ENCODE results near the gene BORCS5. TPM values are rescaled to one million over a fixed set of nuclear protein-coding genes. Genes with fewer than 3 reads are reported as not detected.

BORCS5 gene
- total and polyA plus RNA-seq, 2 experiments from 2014 or later: 7.7 to 14.1 TPM

DNA sequence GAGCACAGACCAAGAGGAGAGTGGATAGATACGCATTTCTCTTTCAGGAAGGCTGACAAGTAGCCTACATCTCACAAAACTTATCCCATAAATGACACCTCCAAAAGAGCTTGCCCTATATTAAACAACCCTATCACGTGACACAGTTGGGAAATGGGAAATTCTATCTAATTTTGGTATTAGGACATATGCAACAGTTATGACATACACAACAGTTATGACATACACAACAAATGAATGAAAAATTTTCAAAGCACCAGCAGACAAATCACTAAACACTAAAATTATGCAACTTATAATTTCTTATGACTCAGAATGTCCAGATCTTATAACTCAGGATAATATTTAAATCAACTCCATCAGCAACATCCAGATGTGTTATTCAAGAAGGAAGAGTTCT, 151.7 kb downstream of the BORCS5 start:
- no peaks in the 10 kb centered on the region for H3K36me3 ChIP-seq (ENCODE audit: low read depth)
- no peak overlapping the region for H3K9ac ChIP-seq
- TF ChIP-seq EZH2 (IDR thresholded peaks at IDR 0.05; ENCODE audit: insufficient read depth, poor library complexity, severe bottlenecking) (no peak), EZH2phosphoT487 (IDR thresholded peaks at IDR 0.05; ENCODE audit: insufficient read depth, low read depth) (no peak)
- peaks cover 30% of the 10 kb centered on the region for H3K79me2 ChIP-seq (ENCODE audit: insufficient read depth)
- H3K4me1 ChIP-seq (ENCODE audit: insufficient read depth): peaks cover 62% of the 10 kb centered on the region
- no peak overlapping the region for H2AFZ ChIP-seq
- no peaks in the 10 kb centered on the region for H3K27me3 ChIP-seq (replicated peaks; ENCODE audit: insufficient read depth)
- DNase-seq: peak; percentile 69
- no peaks in the 10 kb centered on the region for H3K9me3 ChIP-seq (ENCODE audit: low read depth)
- in situ Hi-C loops (cut with MboI): no loop called here
- peaks cover 64% of the 10 kb centered on the region for H3F3A ChIP-seq (ENCODE audit: insufficient read depth)
- peak overlapping the region; percentile 7 for H3K4me2 ChIP-seq (ENCODE audit: unreplicated experiment)
- no peaks in the 10 kb centered on the region for H3K9me2 ChIP-seq (ENCODE audit: insufficient read depth)
- H3K27ac ChIP-seq: peak overlapping the region; percentile 76
- 50 to 54% methylated on average over 2 of the region's 2 CpGs for WGBS, 2 experiments (ENCODE audit: low coverage in 1 of 2, low lambda C conversion rate in 2 of 2, missing lambda C conversion rate in 2 of 2)
- no peaks in the 10 kb centered on the region for H4K20me1 ChIP-seq (ENCODE audit: insufficient read depth)
- H3K4me3 ChIP-seq: no peak overlapping the region

DNA sequence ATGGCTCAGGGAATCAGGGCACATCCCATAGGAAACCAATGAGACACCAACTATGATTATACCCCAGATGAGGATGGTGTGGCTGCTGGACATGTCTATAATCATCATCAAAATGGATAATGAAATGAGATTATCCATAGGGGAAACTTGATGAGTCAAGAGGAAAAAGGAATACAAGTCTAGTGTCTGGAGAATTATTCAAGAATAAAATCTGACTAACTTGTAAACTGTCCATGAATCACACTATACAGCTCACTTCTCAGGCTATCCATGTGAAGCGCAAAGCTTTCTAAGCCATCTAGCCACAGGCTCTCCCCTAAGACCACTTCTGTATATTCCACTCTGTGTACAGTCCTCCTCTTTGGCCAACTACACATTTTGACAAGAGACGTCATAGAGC, 153.3 kb downstream of the BORCS5 start:
- Histone ChIP-seq H3K4me1 (ENCODE audit: insufficient read depth) (peaks cover 58% of the 10 kb centered on the region), H4K20me1 (ENCODE audit: insufficient read depth) (no peaks in the 10 kb centered on the region), H3K9me2 (ENCODE audit: insufficient read depth) (no peaks in the 10 kb centered on the region), H2AFZ (no peak overlapping the region), H3K27me3 (replicated peaks; ENCODE audit: insufficient read depth) (no peaks in the 10 kb centered on the region), H3K27ac (peak overlapping the region; percentile 76), H3K9ac (peak overlapping the region; percentile 28; the same call in 1 of the 2 replicates), H3K9me3 (ENCODE audit: low read depth) (no peaks in the 10 kb centered on the region), H3K79me2 (ENCODE audit: insufficient read depth) (peaks cover 20% of the 10 kb centered on the region), H3K4me3 (no peak overlapping the region), H3K4me2 (ENCODE audit: unreplicated experiment) (peak overlapping the region; percentile 62), H3K36me3 (ENCODE audit: low read depth) (no peaks in the 10 kb centered on the region), H3F3A (ENCODE audit: insufficient read depth) (peaks cover 60% of the 10 kb centered on the region)
- TF ChIP-seq EZH2phosphoT487 (IDR thresholded peaks at IDR 0.05; ENCODE audit: insufficient read depth, low read depth) (no peak), EZH2 (IDR thresholded peaks at IDR 0.05; ENCODE audit: insufficient read depth, poor library complexity, severe bottlenecking) (no peak)
- peak; percentile 92 for DNase-seq
- WGBS, 2 experiments (ENCODE audit: low coverage in 1 of 2, low lambda C conversion rate in 2 of 2, missing lambda C conversion rate in 2 of 2): 3 to 6% methylated on average over 2 of the region's 2 CpGs
- in situ Hi-C loops (cut with MboI): no loop called here

DNA sequence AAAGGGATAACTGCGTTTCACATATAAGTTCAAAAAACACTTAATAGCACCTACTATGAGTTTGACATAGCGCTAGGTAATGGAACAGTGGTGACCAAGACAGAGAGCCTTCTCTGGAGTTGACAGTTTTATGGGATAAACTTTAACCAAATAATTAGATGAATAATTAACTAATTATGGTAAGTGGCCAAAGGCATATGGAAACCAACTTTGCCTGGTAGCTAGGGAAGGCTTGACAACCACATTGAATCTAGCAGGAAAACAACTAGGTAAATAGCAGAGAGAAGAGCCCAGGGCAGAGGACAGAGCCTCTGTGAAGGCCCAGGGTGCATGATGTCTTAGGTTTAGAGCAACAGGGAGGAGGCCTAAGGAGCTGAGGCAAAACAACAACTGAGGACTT, 153.7 kb downstream of the BORCS5 start:
- H2AFZ ChIP-seq: no peak overlapping the region

DNA sequence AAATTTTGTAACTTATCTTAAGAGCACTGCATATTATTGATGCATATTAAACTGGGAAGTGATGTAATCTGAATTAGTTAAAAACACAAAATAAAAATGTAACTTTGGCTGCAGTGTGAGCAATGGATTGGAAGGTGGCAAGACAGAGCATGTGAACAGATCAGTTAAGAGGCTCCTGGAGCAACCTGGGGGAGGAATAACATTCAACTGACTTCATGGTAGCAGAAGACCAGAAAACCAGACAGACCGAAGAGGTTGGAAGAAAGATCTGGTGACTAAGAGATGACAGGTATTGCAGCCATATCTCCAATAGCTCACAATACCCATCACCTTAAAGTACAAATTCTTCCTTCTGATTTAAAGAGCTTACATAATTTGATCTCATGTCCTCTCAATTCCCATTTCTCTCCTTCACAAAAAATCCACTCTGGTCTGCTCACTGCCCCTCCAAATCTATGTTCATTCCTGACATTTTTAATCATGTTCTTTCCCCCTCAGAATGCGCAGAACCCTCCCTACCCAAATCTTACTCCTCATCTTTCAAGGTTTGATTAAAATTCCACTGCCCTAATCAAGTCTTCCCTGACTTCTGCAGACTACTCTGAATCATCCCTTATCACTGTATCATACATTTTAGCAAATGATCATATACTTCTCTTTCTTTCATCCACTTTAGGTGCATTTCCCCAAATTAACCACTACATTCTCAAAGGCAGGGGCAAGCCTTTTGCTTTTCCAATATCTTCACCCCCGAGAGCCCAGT, 154.3 kb downstream of the BORCS5 start:
- Histone ChIP-seq H3K4me3 (no peak overlapping the region), H3F3A (ENCODE audit: insufficient read depth) (peaks cover 49% of the 10 kb centered on the region), H3K36me3 (ENCODE audit: low read depth) (no peaks in the 10 kb centered on the region), H3K79me2 (ENCODE audit: insufficient read depth) (peaks cover 18% of the 10 kb centered on the region; the same call in 1 of the 2 replicates), H4K20me1 (ENCODE audit: insufficient read depth) (no peaks in the 10 kb centered on the region), H3K4me1 (ENCODE audit: insufficient read depth) (peaks cover 51% of the 10 kb centered on the region), H3K9ac (0 out of 2 replicates have a peak overlapping the region, but pooled peaks have one; percentile 28), H3K27ac (peak overlapping the region; percentile 76), H3K4me2 (ENCODE audit: unreplicated experiment) (peak overlapping the region; percentile 62), H3K27me3 (replicated peaks; ENCODE audit: insufficient read depth) (no peaks in the 10 kb centered on the region), H3K9me3 (ENCODE audit: low read depth) (no peaks in the 10 kb centered on the region), H2AFZ (no peak overlapping the region), H3K9me2 (ENCODE audit: insufficient read depth) (no peaks in the 10 kb centered on the region)
- WGBS, 2 experiments (ENCODE audit: low coverage in 1 of 2, low lambda C conversion rate in 2 of 2, missing lambda C conversion rate in 2 of 2): 65 to 67% methylated on average over 3 of the region's 3 CpGs
- DNase-seq: peak; percentile 31
- TF ChIP-seq EZH2 (IDR thresholded peaks at IDR 0.05; ENCODE audit: insufficient read depth, poor library complexity, severe bottlenecking) (no peak), EZH2phosphoT487 (IDR thresholded peaks at IDR 0.05; ENCODE audit: insufficient read depth, low read depth) (no peak)
- in situ Hi-C loops (cut with MboI): no loop called here

More for the DNA sequence above, 153.7 kb downstream of the BORCS5 start:
- Histone ChIP-seq H3K4me3 (no peak overlapping the region), H3K9me2 (ENCODE audit: insufficient read depth) (no peaks in the 10 kb centered on the region), H3K9ac (peak overlapping the region; percentile 28; the same call in 1 of the 2 replicates), H3K9me3 (ENCODE audit: low read depth) (no peaks in the 10 kb centered on the region), H3K27ac (peak overlapping the region; percentile 76), H3F3A (ENCODE audit: insufficient read depth) (peaks cover 56% of the 10 kb centered on the region), H3K4me1 (ENCODE audit: insufficient read depth) (peaks cover 54% of the 10 kb centered on the region), H3K27me3 (replicated peaks; ENCODE audit: insufficient read depth) (no peaks in the 10 kb centered on the region), H3K4me2 (ENCODE audit: unreplicated experiment) (peak overlapping the region; percentile 62), H3K79me2 (ENCODE audit: insufficient read depth) (peaks cover 18% of the 10 kb centered on the region; the same call in 1 of the 2 replicates), H3K36me3 (ENCODE audit: low read depth) (no peaks in the 10 kb centered on the region), H4K20me1 (ENCODE audit: insufficient read depth) (no peaks in the 10 kb centered on the region)
- DNase-seq: no peak
- WGBS, 2 experiments (ENCODE audit: low coverage in 1 of 2, low lambda C conversion rate in 2 of 2, missing lambda C conversion rate in 2 of 2): 51 to 52% methylated on average over 2 of the region's 2 CpGs
- in situ Hi-C loops (cut with MboI): no loop called here
- TF ChIP-seq EZH2phosphoT487 (IDR thresholded peaks at IDR 0.05; ENCODE audit: insufficient read depth, low read depth): no peak
- no peak for TF ChIP-seq EZH2 (IDR thresholded peaks at IDR 0.05; ENCODE audit: insufficient read depth, poor library complexity, severe bottlenecking)

Measured in GM23248 (cell line).